Body of pancreas (tissue), 4 donors: ENCODE results near the gene CREM.

Experiments
- POLR2A ChIP-seq, 3 donors: fragments of 450-650 bp; IDR thresholded peaks; one replicate each; pipeline ENCODE4 v1.6.1; 2016; ENCODE audit warnings: antibody characterized with exemption in 3 of 3, mild to moderate bottlenecking in 2 of 3
- TF ChIP-seq, protein P1 (sequence below), 7 experiments: fragments of 450-650 bp in 4 of 7; fragments of 200-600 bp in 3 of 7; sonication (generic) in 3 of 7; IDR thresholded peaks; one replicate each; pipeline ENCODE4 v1.5.1; 2016 to 2019; ENCODE audit warnings: antibody characterized with exemption in 7 of 7

DNA sequence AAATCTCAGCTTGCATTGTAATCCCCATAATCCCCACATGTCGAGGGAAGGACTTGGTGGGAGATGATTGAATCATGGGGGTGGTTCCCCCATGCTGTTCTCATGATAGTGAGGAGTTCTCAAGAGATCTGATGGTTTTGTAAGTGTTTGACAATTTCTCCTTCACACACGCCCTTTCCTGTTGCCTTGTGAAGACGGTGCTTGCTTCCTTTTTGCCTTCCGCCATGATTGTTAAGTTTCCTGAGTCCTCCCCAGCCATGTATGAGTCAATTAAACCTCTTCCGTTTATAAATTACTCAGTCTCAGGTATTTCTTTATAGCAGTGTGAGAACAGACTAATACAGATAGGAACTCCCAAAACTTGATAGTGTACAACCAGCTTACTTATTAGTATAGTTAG lies 98.6 kb downstream of the CREM start:
- TF ChIP-seq, protein P1, sequence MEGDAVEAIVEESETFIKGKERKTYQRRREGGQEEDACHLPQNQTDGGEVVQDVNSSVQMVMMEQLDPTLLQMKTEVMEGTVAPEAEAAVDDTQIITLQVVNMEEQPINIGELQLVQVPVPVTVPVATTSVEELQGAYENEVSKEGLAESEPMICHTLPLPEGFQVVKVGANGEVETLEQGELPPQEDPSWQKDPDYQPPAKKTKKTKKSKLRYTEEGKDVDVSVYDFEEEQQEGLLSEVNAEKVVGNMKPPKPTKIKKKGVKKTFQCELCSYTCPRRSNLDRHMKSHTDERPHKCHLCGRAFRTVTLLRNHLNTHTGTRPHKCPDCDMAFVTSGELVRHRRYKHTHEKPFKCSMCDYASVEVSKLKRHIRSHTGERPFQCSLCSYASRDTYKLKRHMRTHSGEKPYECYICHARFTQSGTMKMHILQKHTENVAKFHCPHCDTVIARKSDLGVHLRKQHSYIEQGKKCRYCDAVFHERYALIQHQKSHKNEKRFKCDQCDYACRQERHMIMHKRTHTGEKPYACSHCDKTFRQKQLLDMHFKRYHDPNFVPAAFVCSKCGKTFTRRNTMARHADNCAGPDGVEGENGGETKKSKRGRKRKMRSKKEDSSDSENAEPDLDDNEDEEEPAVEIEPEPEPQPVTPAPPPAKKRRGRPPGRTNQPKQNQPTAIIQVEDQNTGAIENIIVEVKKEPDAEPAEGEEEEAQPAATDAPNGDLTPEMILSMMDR (IDR thresholded peaks at IDR 0.05): no peak
- TF ChIP-seq POLR2A (IDR thresholded peaks at IDR 0.05): no peak
